Measurements from ENCODE around the gene HEG1. TPM values are rescaled to one million over a fixed set of nuclear protein-coding genes. Genes with fewer than 3 reads are reported as not detected.
A peak's percentile ranks its signal among the peaks of the same experiment; 100 is the strongest.

The HEG1 gene
- total and polyA plus RNA-seq, 7 donors, result 0.92 to 61.6 (median 24.5) TPM

DNA sequence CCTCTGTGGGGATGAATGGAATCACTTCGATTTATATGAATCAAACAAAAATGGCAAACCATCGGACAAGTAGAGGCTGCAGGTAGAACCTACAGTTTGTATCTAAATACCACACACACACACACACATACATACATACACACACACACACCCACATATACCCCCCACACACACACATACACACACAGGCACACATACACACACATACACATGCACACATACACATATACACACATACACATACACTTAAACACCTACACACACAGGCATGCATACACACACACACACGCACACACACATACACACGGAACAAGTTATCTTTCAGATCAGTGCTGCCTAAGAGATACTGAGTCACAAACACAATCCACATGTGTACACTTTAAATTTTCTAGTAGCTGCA is 24.3 kb downstream of the HEG1 start:
- Histone ChIP-seq H3K27ac (no peak overlapping the region), H3K36me3 (peaks cover 8 to 27% (median 14%) of the 10 kb centered on the region in 4 donors), H3K4me3 (no peak overlapping the region), H3K27me3 (no peaks in the 10 kb centered on the region), H3K4me1 (peaks cover 0 to 22% (median 19%) of the 10 kb centered on the region in 4 donors), H3K9me3 (peaks cover 0 to 5% (median 0%) of the 10 kb centered on the region in 4 donors)
- intact Hi-C loops (cut with DNase I), result no loop called here
- 87 to 96% methylated on average over 4 of the region's 4 CpGs for WGBS, 2 donors
- TF ChIP-seq, protein P1, sequence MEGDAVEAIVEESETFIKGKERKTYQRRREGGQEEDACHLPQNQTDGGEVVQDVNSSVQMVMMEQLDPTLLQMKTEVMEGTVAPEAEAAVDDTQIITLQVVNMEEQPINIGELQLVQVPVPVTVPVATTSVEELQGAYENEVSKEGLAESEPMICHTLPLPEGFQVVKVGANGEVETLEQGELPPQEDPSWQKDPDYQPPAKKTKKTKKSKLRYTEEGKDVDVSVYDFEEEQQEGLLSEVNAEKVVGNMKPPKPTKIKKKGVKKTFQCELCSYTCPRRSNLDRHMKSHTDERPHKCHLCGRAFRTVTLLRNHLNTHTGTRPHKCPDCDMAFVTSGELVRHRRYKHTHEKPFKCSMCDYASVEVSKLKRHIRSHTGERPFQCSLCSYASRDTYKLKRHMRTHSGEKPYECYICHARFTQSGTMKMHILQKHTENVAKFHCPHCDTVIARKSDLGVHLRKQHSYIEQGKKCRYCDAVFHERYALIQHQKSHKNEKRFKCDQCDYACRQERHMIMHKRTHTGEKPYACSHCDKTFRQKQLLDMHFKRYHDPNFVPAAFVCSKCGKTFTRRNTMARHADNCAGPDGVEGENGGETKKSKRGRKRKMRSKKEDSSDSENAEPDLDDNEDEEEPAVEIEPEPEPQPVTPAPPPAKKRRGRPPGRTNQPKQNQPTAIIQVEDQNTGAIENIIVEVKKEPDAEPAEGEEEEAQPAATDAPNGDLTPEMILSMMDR (IDR thresholded peaks at IDR 0.05), result no peak
- TF ChIP-seq EP300 (IDR thresholded peaks at IDR 0.05) (no peak), POLR2AphosphoS5 (IDR thresholded peaks at IDR 0.05) (no peak), POLR2A (IDR thresholded peaks at IDR 0.05) (no peak)
- DNase-seq, result no peak

DNA sequence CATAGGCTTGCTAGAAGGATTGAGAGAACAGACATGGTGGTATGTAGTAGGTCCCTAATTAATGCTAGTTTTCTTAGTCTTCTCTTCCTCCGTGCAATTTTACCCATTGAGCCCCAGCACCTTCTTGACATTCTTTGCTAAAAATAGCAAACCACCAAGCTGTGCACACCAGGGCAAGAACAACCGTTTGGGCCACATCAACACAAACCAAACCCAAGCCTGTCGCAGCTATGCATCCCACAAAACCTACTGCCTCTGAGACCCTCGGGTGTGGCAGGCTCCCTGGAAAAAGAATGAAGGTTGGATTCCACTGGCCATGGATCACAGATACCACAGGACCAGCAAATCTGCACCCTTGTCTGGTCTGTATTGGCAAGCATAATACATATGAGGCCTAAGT is 27.1 kb downstream of the HEG1 start:
- Histone ChIP-seq H3K36me3 (peaks cover 15 to 42% (median 21%) of the 10 kb centered on the region in 4 donors), H3K9me3 (no peaks in the 10 kb centered on the region), H3K4me1 (peaks cover 0 to 42% (median 36%) of the 10 kb centered on the region in 4 donors), H3K27ac (no peak overlapping the region), H3K4me3 (no peak overlapping the region), H3K27me3 (no peaks in the 10 kb centered on the region)
- 74 to 92% methylated on average over 4 of the region's 4 CpGs for WGBS, 2 donors
- intact Hi-C loops (cut with DNase I), result no loop called here
- DNase-seq, result no peak
- TF ChIP-seq POLR2A (IDR thresholded peaks at IDR 0.05), result no peak
- TF ChIP-seq, protein P1 (IDR thresholded peaks at IDR 0.05), result no peak
- TF ChIP-seq POLR2AphosphoS5 (IDR thresholded peaks at IDR 0.05), result no peak
- TF ChIP-seq EP300 (IDR thresholded peaks at IDR 0.05), result no peak

DNA sequence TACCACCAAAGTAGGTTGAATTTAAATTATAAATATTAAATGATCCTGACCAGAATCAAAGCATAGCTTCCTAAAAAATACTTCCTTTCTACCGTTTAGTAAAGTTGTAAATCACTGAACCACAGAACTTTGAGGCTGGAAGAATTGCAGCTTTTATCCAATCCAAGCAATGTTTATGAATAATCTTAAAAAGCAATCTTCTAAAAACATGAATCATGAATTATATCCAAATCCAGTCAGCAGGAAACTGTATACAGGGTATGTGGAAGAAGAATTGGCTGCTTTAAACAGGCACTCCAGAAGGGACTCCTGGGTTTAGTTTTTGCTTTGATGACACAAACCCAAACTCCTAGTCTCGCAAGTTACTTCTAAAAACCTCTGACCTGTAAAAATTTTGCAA is 30.2 kb downstream of the HEG1 start:
- no peaks in the 10 kb centered on the region for H3K27me3 ChIP-seq
- peaks cover 0 to 37% (median 27%) of the 10 kb centered on the region in 4 donors for H3K4me1 ChIP-seq
- H3K9me3 ChIP-seq, result no peaks in the 10 kb centered on the region
- TF ChIP-seq, protein P1 (IDR thresholded peaks at IDR 0.05), result no peak
- TF ChIP-seq EP300 (IDR thresholded peaks at IDR 0.05) (no peak), POLR2A (IDR thresholded peaks at IDR 0.05) (no peak), POLR2AphosphoS5 (IDR thresholded peaks at IDR 0.05) (no peak)
- no peak overlapping the region for H3K4me3 ChIP-seq
- peaks cover 15 to 57% (median 21%) of the 10 kb centered on the region in 4 donors for H3K36me3 ChIP-seq
- peak overlapping the region in 3 of 4 donors; percentile 46 to 65 (median 63) for H3K27ac ChIP-seq
- intact Hi-C loops (cut with DNase I), result no loop called here
- no peak for DNase-seq
- WGBS, 2 donors, result 51 to 57% methylated on average over 2 of the region's 2 CpGs

DNA sequence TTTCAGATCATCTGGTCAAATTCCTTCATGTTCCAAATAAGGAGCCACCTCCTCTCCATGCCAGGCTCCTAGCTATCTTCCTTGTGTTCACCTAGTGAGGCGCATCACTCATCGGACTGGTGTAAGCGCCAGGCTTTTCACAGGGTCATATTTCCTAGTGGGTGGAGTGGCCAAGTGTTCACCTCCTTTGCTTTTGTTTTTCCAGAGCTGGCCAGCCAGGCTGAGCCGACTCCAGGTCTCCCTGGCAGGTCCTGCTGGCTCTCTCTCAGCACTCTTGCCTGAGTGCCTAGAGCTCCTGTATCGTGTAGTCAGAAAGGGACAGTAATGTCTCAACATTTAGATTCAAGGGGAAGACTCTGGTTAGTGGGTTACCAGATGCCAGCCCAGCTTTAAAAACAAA is 31.0 kb downstream of the HEG1 start:
- no peak for TF ChIP-seq EP300 (IDR thresholded peaks at IDR 0.05)
- TF ChIP-seq POLR2A (IDR thresholded peaks at IDR 0.05), result no peak
- no peak for TF ChIP-seq POLR2AphosphoS5 (IDR thresholded peaks at IDR 0.05)
- TF ChIP-seq, protein P1 (IDR thresholded peaks at IDR 0.05), result no peak
- Histone ChIP-seq H3K9me3 (no peaks in the 10 kb centered on the region), H3K27ac (peak overlapping the region; percentile 46 to 65 (median 60)), H3K27me3 (no peaks in the 10 kb centered on the region), H3K4me3 (no peak overlapping the region), H3K4me1 (peaks cover 0 to 37% (median 27%) of the 10 kb centered on the region in 4 donors), H3K36me3 (peaks cover 21 to 65% (median 27%) of the 10 kb centered on the region in 4 donors)
- 79 to 85% methylated on average over 5 of the region's 5 CpGs for WGBS, 2 donors
- DNase-seq, result no peak
- intact Hi-C loops (cut with DNase I), result no loop called here

Data from sigmoid colon (tissue), 7 donors.